GM18505 (cell line): ENCODE measurements around the gene TNFRSF8.

Experiments
- ATAC-seq: cut with Tn5 transposase; IDR thresholded peaks from one replicate; pipeline ENCODE4 v1.9.1; 2021; ENCODE audit not compliant: unreplicated experiment
- POLR2A ChIP-seq: IDR thresholded peaks from 4 replicates; pipeline ENCODE4 v1.6.1; 2011; ENCODE audit warnings: borderline replicate concordance; ENCODE audit not compliant: insufficient read depth, insufficient read length; ENCODE audit errors: extremely low read depth

The TNFRSF8 gene

GRCh38 chr1:12176298-12177118 is 113.4 kb downstream of the TNFRSF8 start:
- no peak for TF ChIP-seq POLR2A
- no peak for ATAC-seq

- TF ChIP-seq POLR2A, result no peak
- ATAC-seq, result no peak
Measured at GRCh38 chr1:12177156-12177998, 114.3 kb downstream of the TNFRSF8 start.

- no peak for TF ChIP-seq POLR2A
- ATAC-seq, result no peak
Measured at GRCh38 chr1:12177999-12178441, 114.9 kb downstream of the TNFRSF8 start.

- no peak for ATAC-seq
- TF ChIP-seq POLR2A, result peak; percentile 7
Measured at GRCh38 chr1:12178511-12178910, 115.4 kb downstream of the TNFRSF8 start.

- ATAC-seq, result no peak
- peak; percentile 2 for TF ChIP-seq POLR2A
Measured at GRCh38 chr1:12179111-12179519, 116.0 kb downstream of the TNFRSF8 start.

GRCh38 chr1:12179676-12180075 is 116.6 kb downstream of the TNFRSF8 start:
- TF ChIP-seq POLR2A, result no peak
- no peak for ATAC-seq

- TF ChIP-seq POLR2A, result no peak
- no peak for ATAC-seq
Measured at GRCh38 chr1:12180315-12180714, 117.2 kb downstream of the TNFRSF8 start.

- TF ChIP-seq POLR2A, result no peak
- no peak for ATAC-seq
Measured at GRCh38 chr1:12180903-12181302, 117.8 kb downstream of the TNFRSF8 start.

- no peak for ATAC-seq
- no peak for TF ChIP-seq POLR2A
Measured at GRCh38 chr1:12181568-12181967, 118.5 kb downstream of the TNFRSF8 start.

GRCh38 chr1:12182410-12182984 is 119.4 kb downstream of the TNFRSF8 start:
- no peak for ATAC-seq
- no peak for TF ChIP-seq POLR2A

- ATAC-seq, result no peak
- TF ChIP-seq POLR2A, result no peak
Measured at GRCh38 chr1:12183095-12183794, 120.1 kb downstream of the TNFRSF8 start.

- ATAC-seq, result no peak
- no peak for TF ChIP-seq POLR2A
Measured at GRCh38 chr1:12184008-12184681, 121.0 kb downstream of the TNFRSF8 start.

- ATAC-seq, result no peak
- no peak for TF ChIP-seq POLR2A
Measured at GRCh38 chr1:12185036-12185917, 122.2 kb downstream of the TNFRSF8 start.
